Measurements from ENCODE around the gene PPIA. TPM values are rescaled to one million over a fixed set of nuclear protein-coding genes. Genes with fewer than 3 reads are reported as not detected.
"Not testable (repeated sequence)": the region's sequence is repeated elsewhere in the genome, so short reads cannot be mapped to it uniquely, and the experiment has no call there.

The PPIA gene
- total RNA-seq, 4 donors from 2014 or later: 474 to 1,393 (median 544) TPM

- H3K27ac ChIP-seq: no peak overlapping the region
- no peaks in the 10 kb centered on the region for H3K4me1 ChIP-seq
- no peaks in the 10 kb centered on the region for H3K9me3 ChIP-seq
- no peak for DNase-seq
- intact Hi-C loops (cut with DNase I; ENCODE audit: low total_unique reads): no loop called here
- no peak overlapping the region for H3K4me3 ChIP-seq
- no peaks in the 10 kb centered on the region for H3K27me3 ChIP-seq
- no peaks in the 10 kb centered on the region for H3K36me3 ChIP-seq
- TF ChIP-seq POLR2A (IDR thresholded peaks at IDR 0.05) (no peak), CTCF (IDR thresholded peaks at IDR 0.05) (no peak)
Observed at GRCh38 chr7:44776211-44776610, 20.3 kb upstream of the PPIA start.

DNA sequence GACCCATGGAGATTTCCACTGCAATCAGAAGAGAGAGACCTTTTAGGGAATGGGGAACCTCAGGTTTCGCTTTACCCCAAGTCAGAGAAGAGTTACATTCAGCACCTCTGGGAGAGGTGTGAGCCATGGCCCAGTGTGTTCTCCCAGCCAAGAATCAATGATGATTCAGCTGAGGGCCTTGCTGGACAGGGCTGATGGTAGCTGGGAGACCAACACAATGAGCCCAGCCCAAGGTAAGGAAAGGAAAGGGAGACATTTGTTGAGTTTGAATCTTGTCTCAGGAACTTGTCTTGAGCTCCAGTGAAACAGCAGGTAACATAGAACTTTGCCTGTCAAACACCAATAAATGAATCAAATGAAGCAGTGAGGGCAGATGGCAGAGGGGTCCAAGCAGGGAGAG is 14.0 kb upstream of the PPIA start:
- no peaks in the 10 kb centered on the region for H3K27me3 ChIP-seq
- no peak for DNase-seq
- H3K4me3 ChIP-seq: no peak overlapping the region
- H3K4me1 ChIP-seq: no peaks in the 10 kb centered on the region
- no peaks in the 10 kb centered on the region for H3K9me3 ChIP-seq
- H3K27ac ChIP-seq: no peak overlapping the region
- TF ChIP-seq POLR2A (IDR thresholded peaks at IDR 0.05) (no peak), CTCF (IDR thresholded peaks at IDR 0.05) (no peak)
- H3K36me3 ChIP-seq: no peaks in the 10 kb centered on the region
- intact Hi-C loops (cut with DNase I; ENCODE audit: low total_unique reads): no loop called here

DNA sequence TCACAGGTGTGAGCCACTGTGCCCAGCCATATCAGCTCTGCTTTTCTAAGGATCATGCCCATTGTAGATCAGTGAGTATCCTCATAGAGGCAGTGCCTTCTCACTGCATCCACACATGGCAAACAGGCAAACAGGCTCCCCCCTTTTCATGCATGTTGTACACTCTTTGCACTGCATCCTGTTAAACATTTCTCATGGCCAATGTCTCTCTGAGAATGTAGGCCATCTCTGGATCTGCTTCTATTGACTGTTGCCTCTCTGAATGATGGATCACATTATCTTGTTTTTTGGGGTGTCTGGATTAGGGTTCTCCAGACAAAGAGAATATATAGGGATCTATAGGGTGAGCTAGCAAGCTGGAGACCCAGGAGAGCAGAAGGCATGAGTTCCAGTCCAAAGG is 13.1 kb upstream of the PPIA start:
- H3K4me1 ChIP-seq: no peaks in the 10 kb centered on the region
- no peaks in the 10 kb centered on the region for H3K9me3 ChIP-seq
- no peak for DNase-seq
- no peaks in the 10 kb centered on the region for H3K27me3 ChIP-seq
- no peak for TF ChIP-seq CTCF (IDR thresholded peaks at IDR 0.05)
- TF ChIP-seq POLR2A (IDR thresholded peaks at IDR 0.05): no peak
- H3K27ac ChIP-seq: no peak overlapping the region
- no peak overlapping the region for H3K4me3 ChIP-seq
- intact Hi-C loops (cut with DNase I; ENCODE audit: low total_unique reads): no loop called here
- H3K36me3 ChIP-seq: no peaks in the 10 kb centered on the region

GRCh38 chr7:44784364-44784763 is 12.1 kb upstream of the PPIA start:
- H3K9me3 ChIP-seq: no peaks in the 10 kb centered on the region
- no peaks in the 10 kb centered on the region for H3K36me3 ChIP-seq
- intact Hi-C loops (cut with DNase I; ENCODE audit: low total_unique reads): no loop called here
- no peaks in the 10 kb centered on the region for H3K4me1 ChIP-seq
- no peak for DNase-seq
- H3K4me3 ChIP-seq: no peak overlapping the region
- H3K27me3 ChIP-seq: no peaks in the 10 kb centered on the region
- no peak overlapping the region for H3K27ac ChIP-seq
- TF ChIP-seq POLR2A (IDR thresholded peaks at IDR 0.05) (no peak), CTCF (IDR thresholded peaks at IDR 0.05) (no peak)

GRCh38 chr7:44785218-44785617 is 11.3 kb upstream of the PPIA start:
- intact Hi-C loops (cut with DNase I; ENCODE audit: low total_unique reads); H3K4me1 ChIP-seq; H3K36me3 ChIP-seq; H3K9me3 ChIP-seq; H3K27me3 ChIP-seq; H3K4me3 ChIP-seq; DNase-seq; H3K27ac ChIP-seq: not testable (repeated sequence)

DNA sequence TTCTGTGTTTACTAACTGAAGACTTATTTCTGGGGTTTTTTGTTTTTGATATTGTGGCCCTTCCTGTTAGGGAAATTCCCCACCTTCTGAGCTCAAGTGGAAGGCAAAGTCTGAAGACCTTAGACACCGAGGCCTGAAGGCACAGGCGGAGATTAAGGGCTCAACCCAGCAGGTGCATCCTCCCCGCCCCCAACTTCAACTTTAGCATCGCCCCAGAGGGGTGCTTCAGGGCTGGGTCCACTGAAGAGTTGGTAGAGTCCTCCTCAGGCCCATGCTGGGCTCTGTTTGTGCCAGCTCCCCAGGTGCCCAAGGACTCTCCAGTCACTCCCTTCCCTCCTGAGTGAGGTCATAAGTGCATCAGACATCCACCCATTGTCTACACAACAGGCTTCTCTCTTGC is 9.4 kb upstream of the PPIA start:
- DNase-seq: no peak
- TF ChIP-seq POLR2A (IDR thresholded peaks at IDR 0.05) (no peak), CTCF (IDR thresholded peaks at IDR 0.05) (no peak)
- Histone ChIP-seq H3K4me3 (no peak overlapping the region), H3K36me3 (no peaks in the 10 kb centered on the region), H3K4me1 (no peaks in the 10 kb centered on the region), H3K27ac (no peak overlapping the region), H3K9me3 (no peaks in the 10 kb centered on the region), H3K27me3 (no peaks in the 10 kb centered on the region)
- intact Hi-C loops (cut with DNase I; ENCODE audit: low total_unique reads): no loop called here

Measured in uterus (tissue), 4 donors.